GM04503 (cell line): Measurements from ENCODE around the gene APCDD1.
"Not testable (repeated sequence)": the region's sequence is repeated elsewhere in the genome, so short reads cannot be mapped to it uniquely, and the experiment has no call there.

Experiments
- DNase-seq: peaks from one replicate; pipeline ENCODE4 v3.0.0-alpha.2; 2012; ENCODE audit warnings: low read depth

APCDD1 gene

GRCh38 chr18:10463096-10463495 lies 8.7 kb downstream of the APCDD1 start:
- DNase-seq, result no peak

GRCh38 chr18:10463741-10464140 lies 9.3 kb downstream of the APCDD1 start:
- no peak for DNase-seq

- not testable (repeated sequence) for DNase-seq
Observed at GRCh38 chr18:10464161-10464648, 9.8 kb downstream of the APCDD1 start.

- no peak for DNase-seq
Observed at GRCh38 chr18:10465174-10465939, 10.9 kb downstream of the APCDD1 start.

- DNase-seq, result no peak
Observed at GRCh38 chr18:10470429-10470828, 16.0 kb downstream of the APCDD1 start.

- no peak for DNase-seq
Observed at GRCh38 chr18:10471574-10471973, 17.1 kb downstream of the APCDD1 start.

- no peak for DNase-seq
Observed at GRCh38 chr18:10473132-10473531, 18.7 kb downstream of the APCDD1 start.

GRCh38 chr18:10474309-10474708 lies 19.9 kb downstream of the APCDD1 start:
- no peak for DNase-seq

- DNase-seq, result no peak
Observed at GRCh38 chr18:10475276-10475653, 20.8 kb downstream of the APCDD1 start.

GRCh38 chr18:10475654-10476291 lies 21.3 kb downstream of the APCDD1 start:
- no peak for DNase-seq

- DNase-seq, result peak; percentile 76
Observed at GRCh38 chr18:10476338-10476791, 21.9 kb downstream of the APCDD1 start.

GRCh38 chr18:10477121-10477862 lies 22.9 kb downstream of the APCDD1 start:
- DNase-seq, result no peak

- DNase-seq, result no peak
Observed at GRCh38 chr18:10477863-10478260, 23.4 kb downstream of the APCDD1 start.

GRCh38 chr18:10481831-10482230 lies 27.4 kb downstream of the APCDD1 start:
- DNase-seq, result no peak

GRCh38 chr18:10482363-10482984 lies 28.0 kb downstream of the APCDD1 start:
- DNase-seq, result no peak

GRCh38 chr18:10482985-10483949 lies 28.8 kb downstream of the APCDD1 start:
- no peak for DNase-seq

GRCh38 chr18:10485475-10485874 lies 31.0 kb downstream of the APCDD1 start:
- DNase-seq, result no peak

- no peak for DNase-seq
Observed at GRCh38 chr18:10486362-10486761, 31.9 kb downstream of the APCDD1 start.

GRCh38 chr18:10487154-10487553 lies 32.7 kb downstream of the APCDD1 start:
- no peak for DNase-seq

- no peak for DNase-seq
Observed at GRCh38 chr18:10488017-10488416, 33.6 kb downstream of the APCDD1 start.
